NCI-H524 (cell line): ENCODE results near the gene PRKG2.
A peak's percentile ranks its signal among the peaks of the same experiment; 100 is the strongest.

Experiments
- DNase-seq, 2 experiments: peaks; one replicate each; lab custom pipeline; 2025; lab: John Stamatoyannopoulos, UW

Gene PRKG2

DNA sequence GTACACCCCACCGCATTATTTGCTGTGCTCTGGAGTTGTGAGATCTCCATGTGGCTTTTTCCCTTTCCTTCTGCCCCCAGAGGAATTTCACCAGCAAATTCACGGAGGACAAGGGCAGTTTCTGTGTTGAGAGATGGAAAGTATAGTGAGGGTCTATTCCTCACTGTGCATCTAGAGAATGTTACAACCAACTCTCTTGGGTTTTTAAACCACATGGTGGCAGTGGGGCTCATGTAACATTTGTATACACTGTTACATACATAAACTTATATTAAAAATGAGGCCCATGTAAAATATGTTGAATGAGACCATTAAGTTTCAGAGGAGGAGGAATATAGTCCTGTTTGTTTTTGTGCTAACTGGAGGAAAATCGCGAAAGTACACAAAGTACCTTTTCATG lies 909 bp upstream of the PRKG2 start:
- DNase-seq, result peak in 1 of 2 experiments; percentile 41

DNA sequence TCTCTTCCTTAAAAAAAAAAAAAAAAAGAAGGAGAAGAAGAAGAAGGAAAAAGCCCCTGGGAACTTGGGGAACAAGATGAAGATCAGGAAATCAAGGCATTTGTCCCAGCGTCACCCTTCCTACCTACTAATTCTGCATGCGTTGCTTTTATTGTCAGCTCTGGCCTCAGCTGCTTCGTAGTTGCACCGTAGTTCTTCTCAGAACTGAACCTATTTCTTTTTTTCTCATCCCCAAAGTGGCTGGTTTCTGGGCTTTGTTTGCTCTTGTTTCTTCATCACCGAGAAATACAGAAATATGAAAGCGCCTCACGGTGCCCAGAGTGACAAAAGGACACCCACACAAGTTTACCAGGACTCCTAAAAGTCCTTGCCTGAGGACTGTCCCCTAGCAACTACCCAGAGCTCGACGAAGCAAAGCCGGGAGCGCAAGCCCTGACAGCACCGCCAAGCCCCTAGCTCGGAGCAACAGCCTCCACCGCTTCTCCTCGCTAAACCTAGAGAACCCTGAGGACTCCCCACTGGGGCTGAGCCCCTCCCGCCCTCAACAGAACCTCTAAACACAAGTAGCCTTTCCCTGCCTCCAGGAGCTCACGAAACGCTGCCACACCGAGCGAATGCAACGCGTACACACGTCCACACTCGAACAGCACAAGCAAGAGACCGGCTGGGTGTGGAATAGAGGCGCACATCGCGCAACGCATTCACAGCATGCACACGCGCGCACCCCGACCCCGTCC lies 710 bp downstream of the PRKG2 start:
- peak in 1 of 2 experiments; percentile 40 for DNase-seq

DNA sequence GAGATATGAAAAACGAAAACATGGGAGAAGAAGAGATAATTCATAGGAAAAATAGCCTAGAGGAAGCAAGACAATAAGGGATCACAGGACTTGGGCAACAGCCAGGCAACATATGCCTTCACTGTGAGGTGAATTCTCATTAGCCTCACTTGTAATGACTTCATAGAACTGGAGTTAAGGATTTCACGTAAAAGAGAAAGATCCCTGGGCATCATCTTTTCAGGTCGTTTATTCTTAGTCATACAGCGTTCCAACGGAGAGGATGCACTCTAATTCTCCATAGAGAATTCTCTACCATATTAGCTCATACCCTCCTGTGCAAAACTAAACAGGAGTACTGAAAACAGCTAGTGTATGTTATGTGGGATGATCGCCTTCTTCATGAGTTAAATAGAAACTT lies 1.4 kb downstream of the PRKG2 start:
- peak in 1 of 2 experiments; percentile 9 for DNase-seq

DNA sequence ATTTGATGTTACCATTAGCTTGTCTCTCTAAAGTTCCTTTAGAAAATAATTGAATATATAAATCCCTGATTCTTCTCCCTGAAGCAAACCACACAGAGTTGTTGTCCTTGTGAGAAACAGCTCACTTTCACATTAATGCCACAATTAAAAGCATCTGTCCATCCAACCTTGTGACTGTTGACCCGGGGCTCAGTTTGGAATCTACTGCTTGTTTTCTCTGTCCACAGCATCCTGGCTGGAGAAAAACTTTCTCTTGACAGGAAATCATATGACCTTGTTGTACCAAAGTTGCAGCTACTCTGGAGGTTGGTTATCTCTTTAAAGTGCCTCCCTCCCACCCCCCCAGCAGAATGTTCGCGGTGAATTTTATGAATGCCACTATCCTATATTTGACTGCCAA lies 3.1 kb downstream of the PRKG2 start:
- DNase-seq, result no peak

DNA sequence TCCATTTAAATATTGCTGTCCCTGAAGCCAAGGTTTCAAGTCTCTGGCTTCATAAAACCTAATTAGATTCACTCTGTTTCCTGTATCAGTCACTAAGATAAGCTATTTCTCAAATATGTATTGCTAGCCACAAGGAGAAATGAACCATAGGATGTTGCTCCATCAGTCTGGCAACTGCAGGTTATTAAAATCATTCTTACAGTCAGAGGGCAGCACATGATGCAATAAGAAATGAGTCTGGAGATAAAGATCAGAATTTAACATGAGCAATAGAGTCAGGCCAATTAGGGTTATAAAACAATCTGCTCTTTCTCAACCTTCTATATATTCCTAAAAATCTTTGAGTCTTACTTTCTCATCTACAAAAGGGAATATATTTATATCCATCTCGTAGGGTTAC lies 7.2 kb downstream of the PRKG2 start:
- no peak for DNase-seq

DNA sequence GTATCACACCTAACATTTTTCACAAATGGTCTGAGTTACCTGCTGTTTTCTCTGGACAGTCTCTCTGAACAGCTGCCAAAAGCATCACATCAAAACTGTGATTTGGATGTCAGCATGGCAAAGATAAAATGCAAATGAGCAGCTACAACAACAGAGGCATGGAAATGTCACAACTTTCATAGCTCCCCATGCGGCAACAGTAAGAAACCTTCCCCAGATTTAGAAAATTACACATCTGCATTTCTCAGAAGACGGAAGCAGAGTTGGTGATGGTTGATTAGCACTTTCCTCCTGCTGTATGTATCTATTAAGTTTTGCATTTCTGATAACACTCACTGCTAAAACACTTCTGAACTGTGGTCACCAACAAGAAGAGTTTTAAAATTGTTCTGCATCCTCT lies 9.7 kb downstream of the PRKG2 start:
- DNase-seq, result no peak

DNA sequence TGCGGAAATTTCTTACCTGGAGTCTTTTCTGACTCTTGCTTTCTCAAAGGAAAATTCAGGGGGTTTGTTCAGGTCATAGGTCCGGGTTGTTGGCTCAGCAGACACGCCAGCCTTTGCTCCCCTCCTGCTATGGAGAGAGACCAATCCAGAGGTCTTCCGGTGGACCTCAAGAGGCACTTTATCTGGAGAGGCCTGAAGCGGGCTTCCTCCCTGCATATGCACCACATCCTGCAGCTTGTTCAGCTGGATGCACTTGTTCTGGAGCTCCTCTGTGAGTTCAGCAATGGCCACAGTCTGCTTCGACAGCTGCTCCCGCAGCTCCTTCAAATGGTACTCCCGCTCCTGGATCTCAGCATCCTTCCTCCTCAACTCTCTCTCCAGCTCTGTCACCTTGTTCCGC lies 10.5 kb downstream of the PRKG2 start:
- DNase-seq, result peak in 1 of 2 experiments; percentile 2

DNA sequence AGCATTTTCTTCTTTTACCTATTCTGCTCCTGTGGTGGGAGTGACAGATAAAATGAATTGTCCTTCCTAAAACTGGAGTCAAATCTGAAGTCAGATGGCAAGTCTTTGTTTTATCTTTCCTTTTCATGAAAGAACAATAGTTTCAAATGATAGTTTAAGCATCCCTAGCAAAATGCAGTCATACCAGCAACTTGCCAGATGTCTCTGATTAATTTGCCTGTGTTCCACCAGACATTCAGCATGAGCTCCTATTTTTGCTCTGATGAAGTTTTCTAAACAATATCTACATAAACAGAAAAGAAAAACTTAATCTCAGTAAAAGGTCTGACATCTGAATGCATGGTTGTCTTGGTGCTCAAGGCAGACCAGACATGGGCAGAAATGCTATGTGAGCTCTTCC lies 15.2 kb downstream of the PRKG2 start:
- no peak for DNase-seq

DNA sequence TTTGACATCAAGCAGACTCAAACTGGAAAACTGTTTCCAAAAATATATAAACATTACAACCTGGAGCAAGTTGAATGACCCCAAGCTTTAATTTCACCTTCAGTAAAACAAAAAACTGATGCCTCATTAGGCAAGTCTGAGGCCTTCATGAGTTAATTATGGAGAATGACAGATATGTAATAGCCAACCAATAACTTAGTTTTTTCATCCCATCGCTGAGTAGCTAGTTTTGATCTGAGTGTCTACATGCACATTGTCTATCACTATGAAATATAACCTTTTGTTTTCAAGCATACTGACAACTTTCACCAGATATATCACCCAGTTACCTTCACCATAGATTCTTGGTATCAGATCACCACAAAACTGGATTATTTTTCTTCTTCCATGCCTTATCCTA lies 16.4 kb downstream of the PRKG2 start:
- DNase-seq, result no peak

DNA sequence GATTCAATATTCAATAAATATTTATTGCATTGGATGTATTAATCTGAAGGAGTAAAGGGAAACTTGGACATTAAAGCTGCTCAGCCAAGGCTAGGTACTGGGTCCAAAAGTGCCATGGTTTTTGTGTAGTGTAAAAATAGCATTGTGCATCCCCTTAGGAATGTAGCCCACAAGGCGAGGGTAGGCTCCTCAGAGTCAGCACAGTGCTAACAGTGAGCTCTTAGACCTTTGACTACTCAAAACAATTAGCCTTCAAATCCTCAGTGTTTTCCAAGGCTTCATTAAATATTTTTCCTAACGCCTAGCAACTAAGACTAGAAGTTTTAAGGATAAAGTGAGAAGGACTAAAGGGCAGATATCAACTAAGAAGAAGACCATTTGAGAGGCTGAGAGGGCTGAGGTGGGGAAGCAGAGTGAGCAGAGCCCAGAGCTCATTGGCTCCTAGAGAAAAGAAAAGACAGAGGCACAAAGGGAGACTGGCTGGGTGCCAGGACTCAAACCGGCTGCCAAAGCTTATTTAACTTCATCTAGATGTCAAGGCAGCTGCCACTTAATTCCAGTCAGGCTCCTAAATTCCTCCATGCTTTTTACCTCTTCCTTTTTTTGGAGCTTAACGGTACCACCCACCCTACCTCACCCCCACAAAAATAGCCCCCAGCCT lies 17.0 kb downstream of the PRKG2 start:
- peak; percentile 14 to 62 for DNase-seq

DNA sequence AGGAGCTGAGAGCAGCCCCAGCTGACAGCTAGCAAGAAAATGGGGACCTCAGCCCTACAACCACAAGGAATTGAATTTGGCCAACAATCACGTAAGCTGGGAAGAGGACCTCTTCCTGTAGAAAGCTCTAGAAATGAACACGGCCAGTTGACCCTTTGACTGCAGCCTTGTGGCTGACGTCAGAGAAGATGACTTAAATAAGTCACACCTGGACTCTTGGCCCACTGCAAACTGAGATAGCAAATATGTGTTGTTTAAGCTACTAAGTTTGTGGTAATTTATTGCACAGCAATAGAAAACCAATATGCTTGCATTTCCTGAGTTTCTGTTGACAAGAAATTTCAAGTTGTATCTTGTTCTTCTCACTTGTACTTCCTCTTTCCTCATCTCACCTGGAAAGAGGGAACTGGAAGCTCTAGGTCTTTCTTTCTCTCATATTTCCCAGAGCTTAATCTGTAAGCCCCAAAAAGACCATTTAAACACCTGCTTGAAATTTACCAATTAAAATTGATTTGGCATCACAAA lies 18.8 kb downstream of the PRKG2 start:
- DNase-seq, result no peak

DNA sequence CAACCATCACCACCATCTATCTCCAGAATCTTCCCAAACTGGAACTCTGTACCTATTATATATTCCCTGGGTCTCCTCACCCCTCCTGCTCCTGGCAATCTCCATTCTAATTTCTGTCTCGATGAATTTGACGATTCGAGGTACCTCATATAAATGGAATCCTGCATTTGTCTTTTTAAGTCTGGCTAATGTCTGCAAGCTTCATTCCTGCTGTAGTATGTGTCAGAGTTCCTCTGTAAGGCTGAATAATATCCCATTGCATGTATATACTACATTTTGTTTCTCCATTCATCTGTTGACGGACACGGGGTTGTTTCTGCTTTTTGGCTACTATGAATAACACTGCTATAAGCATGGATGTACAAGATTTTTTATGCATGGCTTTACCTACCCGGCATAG lies 19.5 kb downstream of the PRKG2 start:
- DNase-seq, result no peak

DNA sequence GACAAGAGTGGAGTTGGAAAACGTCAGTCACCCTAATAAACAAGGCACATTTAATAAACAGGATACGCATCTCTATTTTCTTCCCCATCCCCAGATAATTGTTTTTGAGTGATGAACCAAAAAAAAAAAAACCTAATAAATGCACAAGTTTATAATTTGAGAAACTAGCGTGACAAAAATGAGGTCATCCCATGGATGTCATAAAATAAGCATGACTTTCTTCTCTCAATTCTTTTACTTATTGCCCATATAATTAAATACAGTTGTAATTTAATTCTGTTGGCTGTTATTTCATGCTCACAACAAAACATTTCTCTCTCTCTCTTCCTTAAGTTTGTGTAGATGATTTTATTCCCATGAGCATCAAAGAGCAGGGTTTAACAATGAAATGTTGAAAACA lies 20.7 kb downstream of the PRKG2 start:
- no peak for DNase-seq

DNA sequence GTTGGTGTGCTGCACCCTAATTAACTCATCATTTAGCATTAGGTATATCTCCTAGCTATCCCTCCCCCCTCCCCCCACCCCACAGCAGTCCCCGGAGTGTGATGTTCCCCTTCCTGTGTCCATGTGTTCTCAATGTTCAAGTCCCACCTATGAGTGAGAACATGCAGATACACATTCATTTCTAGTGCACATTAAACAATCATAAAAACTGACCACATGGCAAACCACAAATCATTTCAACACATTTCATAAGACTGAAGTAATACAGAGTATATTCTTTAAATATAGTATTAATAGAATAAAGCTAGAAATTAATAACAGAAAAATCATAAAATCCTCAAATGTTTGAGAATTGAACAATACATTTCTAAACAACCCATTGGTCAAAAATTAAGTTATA lies 34.1 kb downstream of the PRKG2 start:
- no peak for DNase-seq

DNA sequence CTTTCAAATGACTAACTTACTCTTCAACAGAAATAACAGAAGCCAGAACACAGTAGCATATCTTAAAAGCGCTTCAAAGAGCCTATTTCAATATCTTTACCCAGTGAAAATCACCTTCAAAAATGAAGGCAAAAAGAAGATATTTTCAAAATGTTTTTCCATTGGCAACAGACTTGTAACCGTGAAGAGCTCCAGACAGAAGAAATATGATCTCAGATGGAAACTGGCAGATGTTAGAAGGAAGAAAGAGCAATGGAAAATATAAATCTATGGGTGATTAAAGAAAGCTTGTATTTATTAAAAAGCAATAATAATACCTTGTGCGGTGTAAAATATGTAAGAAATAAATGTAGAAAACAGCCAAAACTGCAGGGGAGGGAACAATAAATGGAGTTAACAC lies 35.7 kb downstream of the PRKG2 start:
- DNase-seq, result no peak

DNA sequence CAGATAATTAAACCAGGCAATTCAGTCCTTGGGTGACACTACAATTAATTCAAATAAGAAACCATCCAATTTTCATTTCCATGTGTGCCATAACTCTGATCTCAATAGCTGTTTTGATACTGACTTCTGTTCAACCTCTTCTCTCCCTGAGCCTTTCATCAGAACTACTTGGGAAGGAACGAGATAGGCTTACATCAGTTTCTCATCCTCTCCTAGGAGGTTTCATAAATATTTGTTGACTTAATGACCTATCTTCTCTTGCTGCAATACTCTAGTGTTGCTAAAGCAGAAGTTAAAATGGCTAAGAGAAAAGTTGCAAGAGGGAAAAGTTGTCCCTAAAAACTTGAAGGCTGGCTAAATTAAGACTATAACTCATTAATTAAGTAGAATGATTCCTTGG lies 41.8 kb downstream of the PRKG2 start:
- no peak for DNase-seq

DNA sequence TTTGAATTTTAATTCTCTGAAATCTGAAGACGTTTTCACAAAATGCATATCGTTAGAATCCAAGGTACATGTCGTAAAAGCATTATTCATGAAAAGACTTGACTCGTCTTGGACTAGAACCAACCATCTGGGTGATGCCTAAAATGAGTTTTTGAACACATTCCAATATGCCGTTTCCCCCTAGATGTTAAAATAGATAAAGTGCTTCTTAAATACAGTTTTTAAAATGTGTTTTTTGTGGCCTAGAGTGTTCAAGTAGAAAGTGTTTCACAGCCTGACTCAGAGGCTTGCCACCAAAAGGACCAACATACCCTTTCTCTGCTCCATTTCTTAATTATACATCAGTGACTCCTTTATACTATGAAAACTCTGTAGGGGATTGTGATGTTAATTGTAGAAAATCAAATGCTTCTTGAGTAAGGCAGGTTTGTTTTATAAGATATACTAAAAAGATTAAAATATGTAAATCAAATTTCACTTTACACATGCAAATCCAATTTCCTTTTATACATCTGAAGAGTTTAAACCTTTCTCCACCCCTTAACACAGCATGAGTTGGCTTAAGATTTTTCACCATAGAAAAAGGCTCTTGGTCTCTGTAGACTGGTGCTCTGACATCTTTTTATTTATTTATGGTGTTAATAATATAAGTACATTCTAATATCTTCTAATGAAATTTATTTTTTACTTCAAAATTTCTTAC lies 48.4 kb downstream of the PRKG2 start:
- peak; percentile 15 to 36 for DNase-seq

DNA sequence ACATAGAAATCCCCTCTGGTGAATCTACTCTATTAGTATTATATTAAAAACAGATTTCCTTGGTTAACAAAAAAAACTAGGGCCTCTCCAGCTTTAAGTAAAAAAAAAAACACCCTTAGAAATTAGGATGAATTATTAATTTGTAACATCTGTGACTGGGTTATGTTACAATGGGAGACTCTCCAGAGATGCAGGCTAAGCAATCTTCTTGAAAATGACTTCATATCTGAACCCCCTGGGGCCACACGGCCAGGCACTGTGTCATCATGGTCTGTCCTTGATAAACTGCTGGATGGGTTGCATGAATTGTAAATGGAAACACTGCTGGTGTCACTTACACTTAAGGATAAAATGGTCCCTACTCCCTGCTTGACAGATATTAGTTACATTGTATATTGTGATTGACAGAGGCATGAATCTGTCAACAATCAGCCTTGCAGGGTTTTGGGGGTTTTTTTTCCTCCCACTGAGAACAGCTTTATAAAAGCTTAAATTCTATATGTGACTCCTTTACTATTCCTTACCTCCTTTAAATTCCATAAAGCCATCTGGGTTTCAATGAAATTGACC lies 49.1 kb downstream of the PRKG2 start:
- peak; percentile 59 to 89 for DNase-seq

DNA sequence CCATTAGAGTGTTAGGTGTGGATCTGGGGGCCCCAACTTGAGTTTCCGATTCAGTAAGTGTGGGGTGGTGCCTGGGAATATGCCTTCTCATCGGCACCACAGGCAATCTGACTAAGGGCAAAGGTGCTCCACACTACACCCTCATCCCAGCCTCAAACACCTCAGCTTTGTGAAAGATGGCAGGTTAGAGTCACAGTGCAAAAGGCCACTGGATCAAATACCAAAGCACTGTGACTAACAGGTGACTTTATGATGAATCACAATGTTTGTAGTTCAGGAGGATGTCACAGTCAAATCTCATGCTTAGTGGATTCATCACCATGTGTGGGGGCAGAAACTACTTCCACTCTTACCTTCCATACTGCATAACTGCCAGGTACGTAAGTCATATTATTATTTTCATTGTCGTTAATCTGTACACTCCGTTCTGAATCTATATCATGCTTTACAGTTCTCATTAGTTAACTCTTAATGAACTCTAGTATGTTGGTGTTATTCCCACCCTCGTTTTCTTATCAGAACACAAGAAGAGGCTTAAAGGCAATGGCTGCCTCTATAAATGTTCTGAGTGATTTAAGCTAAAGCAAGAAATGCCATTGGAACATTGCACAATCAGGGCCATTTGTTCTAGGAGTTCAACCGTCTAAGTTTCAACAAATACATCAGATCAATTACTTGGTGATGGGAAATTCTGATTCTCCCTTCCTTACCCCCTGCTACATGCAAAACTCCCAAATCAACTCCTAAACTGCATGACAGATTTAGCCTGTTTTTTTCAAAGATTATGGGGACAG lies 50.2 kb downstream of the PRKG2 start:
- no peak for DNase-seq

DNA sequence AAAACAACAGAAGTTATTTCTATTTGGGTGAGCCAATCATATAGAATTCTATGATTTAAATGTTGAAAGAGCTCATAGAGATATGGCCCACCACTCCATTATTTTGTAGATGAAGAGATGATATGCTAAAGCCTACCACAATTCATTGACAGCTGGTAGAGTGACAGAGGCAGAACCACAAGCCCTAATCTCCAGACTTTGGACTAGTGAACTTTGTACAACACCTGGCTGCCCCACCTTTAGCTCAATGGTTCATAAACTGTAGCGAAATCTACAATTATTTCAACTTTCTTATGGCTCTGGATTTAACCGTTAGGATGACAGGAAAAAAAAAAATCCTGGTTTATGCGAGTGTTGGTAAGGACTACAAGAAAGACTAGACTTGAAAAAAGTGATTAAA lies 50.9 kb downstream of the PRKG2 start:
- peak in 1 of 2 experiments; percentile 13 for DNase-seq

DNA sequence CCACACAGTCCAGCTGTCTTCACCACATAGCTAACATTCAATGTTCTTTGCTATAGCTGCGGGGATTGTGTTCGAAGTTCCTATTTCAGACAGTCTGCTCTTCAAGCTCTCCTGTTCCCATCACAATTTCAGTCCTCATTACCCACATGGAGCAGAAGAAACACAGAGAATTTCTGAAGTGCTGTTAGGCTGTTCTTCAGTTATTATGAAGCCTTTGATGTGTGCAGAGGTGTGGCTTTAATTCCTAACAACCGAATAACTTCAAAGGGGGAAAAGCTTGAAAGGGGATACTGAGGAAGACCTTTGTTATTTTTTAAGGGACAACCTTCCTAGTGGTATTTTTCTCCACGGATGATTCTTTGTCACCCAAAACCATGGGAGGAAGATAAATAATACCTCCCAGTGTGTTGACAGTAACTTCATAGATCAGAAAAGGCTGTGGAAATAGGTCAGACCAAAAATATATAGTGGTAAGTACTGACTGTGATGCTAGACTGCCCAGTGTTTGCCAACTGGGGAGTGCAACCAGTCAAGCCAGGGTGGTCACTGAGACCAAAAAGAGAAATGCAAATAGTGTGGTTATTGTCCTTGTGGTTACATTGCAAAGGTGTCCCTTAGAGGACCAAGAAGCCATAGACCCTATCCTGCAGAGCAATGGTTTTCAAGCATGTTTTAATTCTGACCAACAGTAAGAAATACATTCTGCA lies 52.1 kb downstream of the PRKG2 start:
- no peak for DNase-seq
